Heart left ventricle (tissue), 16 donors: ENCODE results near the gene PGAM2. TPM values are rescaled to one million over a fixed set of nuclear protein-coding genes. Genes with fewer than 3 reads are reported as not detected.
A peak's percentile ranks its signal among the peaks of the same experiment; 100 is the strongest.
"Not testable (repeated sequence)": the region's sequence is repeated elsewhere in the genome, so short reads cannot be mapped to it uniquely, and the experiment has no call there.

ENCODE experiments used
- ATAC-seq, 4 donors: fragments of 200-7000 bp; cut with Tn5 transposase; one replicate each; pipeline ENCODE4 v1.9.1; 2020 to 2022; ENCODE audit warnings: moderate library complexity in 4 of 4, mild to moderate bottlenecking in 3 of 4, moderate number of reproducible peaks in 1 of 4
- DNase-seq, 5 donors: peaks; one replicate each; pipeline ENCODE4 v3.0.0-alpha.2; 2020
- H3K27ac ChIP-seq, 12 donors: fragments of 200-600 bp; sonication (generic) in 4 of 12; one replicate each; pipeline versions ENCODE4 v1.5.0 to v1.8.0; 2016 to 2022; ENCODE audit warnings: mild to moderate bottlenecking in 2 of 12
- H3K27me3 ChIP-seq, 9 donors: fragments of 200-600 bp; sonication (generic) in 2 of 9; one replicate each; pipeline versions ENCODE4 v1.5.1 to v1.8.0; 2016 to 2022; ENCODE audit warnings: mild to moderate bottlenecking in 3 of 9
- H3K36me3 ChIP-seq, 9 donors: fragments of 200-600 bp; sonication (generic) in 2 of 9; one replicate each; pipeline versions ENCODE4 v1.5.0 to v1.8.0; 2018 to 2022; ENCODE audit warnings: mild to moderate bottlenecking in 2 of 9
- H3K4me1 ChIP-seq, 12 donors: fragments of 200-600 bp; sonication (generic) in 4 of 12; one replicate each; pipeline versions ENCODE4 v1.5.0 to v1.8.0; 2016 to 2022; ENCODE audit warnings: mild to moderate bottlenecking in 3 of 12
- H3K4me3 ChIP-seq, 12 donors: fragments of 200-600 bp; sonication (generic) in 4 of 12; one replicate each; pipeline versions ENCODE4 v1.5.0 to v1.8.0; 2017 to 2022; ENCODE audit warnings: mild to moderate bottlenecking in 9 of 12, moderate library complexity in 4 of 12
- H3K9me3 ChIP-seq, 12 donors: fragments of 200-600 bp; sonication (generic) in 4 of 12; one replicate each; pipeline versions ENCODE4 v1.5.0 to v1.8.0; 2016 to 2022; ENCODE audit warnings: mild to moderate bottlenecking in 1 of 12
- POLR2A ChIP-seq, 2 donors: fragments of 450-650 bp; IDR thresholded peaks; one replicate each; pipeline ENCODE4 v1.6.1; 2017; ENCODE audit warnings: antibody characterized with exemption in 2 of 2, mild to moderate bottlenecking in 2 of 2, moderate library complexity in 2 of 2
- WGBS, 4 donors: extraction: QIAGEN DNeasy Blood & Tissue Kit in 2 of 4; methylation state at CpG; one replicate each; pipeline versions ENCODE4 v1.1.5 to v1.1.7; 2013 to 2018; 5-methylcytosine and 5-hydroxymethylcytosine counted together
- intact Hi-C, 10 donors: fragments of 100-400 bp; cut with DNase I; formaldehyde crosslinking; loops; one replicate each; pipeline versions ENCODE4 v1.11.1 to v1.14.2; 2022
- microRNA-seq, 4 donors: library from miRNA; unstranded; fragments of <30 nt; microRNA quantifications; one replicate each; pipeline versions ENCODE4 to v1.2.0, GENCODE V29; 2017 to 2020
- polyA plus RNA-seq, 2 donors: library from polyadenylated mRNA; stranded (reverse); fragments of 200-250 nt; gene quantifications; one replicate each; pipeline ENCODE4 v1.2.3, GENCODE V29; 2013
- total RNA-seq, 9 donors: library from RNA; depleted of rRNA in 2 of 9; stranded (reverse); fragments of >200 nt in 2 of 9; fragmentation: NEBNext Ultra II Directional in 3 of 9; extraction: Animal tissue kit (Norgen Biotek cat#: 25700) in 3 of 9; gene quantifications; one replicate each; pipeline versions ENCODE4 v1.1.0 to v1.2.4, GENCODE V29; 2016 to 2023
- TF ChIP-seq, protein P1 (sequence below), 12 donors: fragments of 200-600 bp; sonication (generic) in 4 of 12; IDR thresholded peaks; one replicate each; pipeline versions ENCODE4 v1.5.0 to v1.8.0; 2018 to 2022; ENCODE audit warnings: antibody characterized with exemption in 12 of 12, mild to moderate bottlenecking in 5 of 12
- donor health status: ischemic (EF 13 %, LVEDD 7.1; RV severe dilation, severe dysfunction).
- donor health status: healthy with polysubstance abuse.
- donor health status: DM: no; HTN: yes; CAD: no.
- donor health status: DM: no; HTN: no; CAD: no.
- donor health status: ischemic (EF 25% LVEDD 6.9; RV normal size, moderate dysfunction).
- donor health status: ischemic (EF 25% LVEDD 5.7; RV mildly dilated, moderate dysfunction).
- donor health status: healthy.
- donor health status: DM: yes; HTN: yes; CAD: no.
- donor health status: ischemic (EF 35%, LVEDD 5.7; RV mildly dilated, moderate dysfunction).
- donor health status: nonischemic (EF 11% LVEDD 7.7; RV severe dilation, severe dysfunction).
- donor health status: DM: yes; HTN: yes; CAD: no.
- donor health status: PGD.
- donor health status: ischemic (EF 29% LVEDD 5.4; RV normal size, mild dysfunction).
- donor health status: nonischemic (EF 23%, LVEDD 6.1; RV moderate dilation, normal function).

The PGAM2 gene
- total and polyA plus RNA-seq, 11 donors = 242 to 2,064 (median 555) TPM

DNA sequence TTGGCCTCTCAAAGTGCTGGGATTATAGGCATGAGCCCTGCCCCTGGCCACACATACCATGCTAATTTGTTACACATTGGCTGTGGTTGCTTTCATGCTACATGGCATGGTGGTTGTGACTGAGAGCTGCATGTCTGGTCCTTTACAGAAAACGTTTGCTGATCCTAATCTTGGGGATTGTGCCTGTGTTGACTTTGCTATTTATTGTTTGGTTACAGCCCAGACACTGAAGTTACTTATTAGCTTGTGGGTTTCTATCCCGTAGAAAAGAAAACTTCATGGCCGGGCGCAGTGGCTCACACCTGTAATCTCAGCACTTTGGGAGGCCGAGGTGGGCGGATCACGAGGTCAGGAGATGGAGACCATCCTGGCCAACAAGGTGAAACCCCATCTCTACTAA is 43.3 kb downstream of the PGAM2 start:
- not testable (repeated sequence) for H3K27me3 ChIP-seq, H3K4me3 ChIP-seq, DNase-seq, H3K27ac ChIP-seq, H3K9me3 ChIP-seq, H3K36me3 ChIP-seq, ATAC-seq
- H3K4me1 ChIP-seq = peaks cover 0 to 17% (median 10%) of the 10 kb centered on the region in 12 donors
- 82 to 92% (median 91%) methylated on average over 6 to 7 of the region's 7 CpGs for WGBS, 4 donors
- intact Hi-C loops = loop anchor here in 4 of 10 donors (5.0 to 10.0 kb wide), 2 partner anchors 170 to 173 kb away; no protein-coding TSS in a partner anchor

DNA sequence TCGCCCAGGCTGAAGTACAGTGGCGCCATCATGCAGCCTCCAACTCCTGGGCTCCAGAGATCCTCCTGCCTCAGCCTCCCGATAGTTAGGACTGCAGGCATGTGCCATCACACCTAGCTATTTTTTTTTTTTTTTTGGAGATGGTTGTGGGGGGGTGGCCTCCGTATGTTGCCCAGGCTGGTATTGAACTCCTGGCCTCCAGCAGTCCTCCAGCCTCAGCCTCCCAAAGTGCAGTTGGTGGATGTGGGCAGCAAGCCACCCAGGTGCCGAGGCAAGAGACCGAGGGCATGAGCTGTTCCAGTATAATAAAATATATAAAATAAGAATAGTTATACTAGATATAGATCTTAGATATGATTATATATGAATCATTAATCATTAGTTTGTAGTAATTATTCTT is 45.5 kb downstream of the PGAM2 start:
- H3K36me3 ChIP-seq, H3K9me3 ChIP-seq, DNase-seq, H3K27me3 ChIP-seq, H3K4me3 ChIP-seq: not testable (repeated sequence)
- Histone ChIP-seq H3K4me1 (peaks cover 0 to 17% (median 10%) of the 10 kb centered on the region in 12 donors), H3K27ac (peak overlapping the region in 8 of 12 donors; percentile 49 to 84 (median 73))
- intact Hi-C loops = loop anchor here in 4 of 10 donors (5.0 to 10.0 kb wide), 2 partner anchors 172 to 175 kb away; no protein-coding TSS in a partner anchor
- peak in 1 of 4 donors; percentile 1 for ATAC-seq
- 83 to 95% (median 88%) methylated on average over 6 of the region's 6 CpGs for whole genome bisulfite sequencing, 4 donors

DNA sequence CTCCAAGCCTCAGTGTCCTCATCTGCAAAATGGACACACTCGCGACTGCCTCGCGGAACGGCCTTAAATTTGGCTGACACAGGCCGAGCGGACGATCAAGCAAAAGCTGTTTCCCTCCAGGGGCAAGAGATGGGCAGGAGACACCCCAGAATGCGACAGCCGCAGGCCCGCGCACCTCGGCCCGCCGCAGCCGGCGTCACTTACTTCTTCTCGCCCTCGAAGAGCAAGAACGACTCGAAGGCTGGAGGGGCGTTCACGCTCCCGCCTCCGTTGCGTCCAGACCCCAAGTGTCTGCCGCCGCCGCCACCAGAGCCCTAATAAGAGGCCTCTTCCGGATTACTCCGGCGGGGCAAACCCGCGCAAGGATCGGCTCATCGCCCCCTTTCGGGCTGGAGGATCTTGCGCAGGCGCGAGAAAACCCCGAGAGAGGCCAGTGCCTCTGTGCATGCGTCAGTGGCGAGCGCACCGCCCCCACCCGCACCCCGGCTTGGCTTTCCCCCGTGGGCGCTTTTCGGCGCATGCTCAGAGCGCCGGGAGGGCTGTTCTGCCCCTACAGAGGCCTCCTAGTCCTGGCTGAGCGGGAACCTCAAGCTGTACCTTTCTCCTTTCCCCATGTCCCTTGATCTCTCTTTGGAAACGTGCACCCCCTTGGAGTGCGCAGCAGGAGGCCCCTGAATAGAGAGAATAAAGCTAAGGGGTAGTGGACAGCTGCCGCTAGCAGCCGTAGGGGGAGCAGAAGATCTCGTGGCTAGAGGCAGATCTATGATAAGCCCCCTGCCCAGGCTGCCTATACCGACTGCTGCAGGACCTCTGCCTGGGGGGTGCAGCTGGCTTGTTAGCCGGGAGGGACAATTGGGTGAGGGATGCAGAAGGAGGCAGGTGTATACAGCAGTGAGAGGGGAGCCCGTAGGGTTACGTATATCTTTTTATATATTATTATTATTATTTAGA is 46.2 kb downstream of the PGAM2 start:
- peak overlapping the region; percentile 56 to 92 (median 80) for H3K4me3 ChIP-seq
- intact Hi-C loops, H3K36me3 ChIP-seq, H3K9me3 ChIP-seq, H3K27me3 ChIP-seq: not testable (repeated sequence)
- 1 to 7% (median 3%) methylated on average over 29 to 63 of the region's 63 CpGs for WGBS, 4 donors
- ATAC-seq (peak; percentile 97 to 98 (median 98)), DNase-seq (peak; percentile 97 to 99 (median 98))
- H3K27ac ChIP-seq = peak overlapping the region in 11 of 12 donors; percentile 49 to 84 (median 70)
- peak in 1 of 2 donors; percentile 58 for TF ChIP-seq POLR2A (IDR thresholded peaks at IDR 0.05)
- TF ChIP-seq, protein P1, sequence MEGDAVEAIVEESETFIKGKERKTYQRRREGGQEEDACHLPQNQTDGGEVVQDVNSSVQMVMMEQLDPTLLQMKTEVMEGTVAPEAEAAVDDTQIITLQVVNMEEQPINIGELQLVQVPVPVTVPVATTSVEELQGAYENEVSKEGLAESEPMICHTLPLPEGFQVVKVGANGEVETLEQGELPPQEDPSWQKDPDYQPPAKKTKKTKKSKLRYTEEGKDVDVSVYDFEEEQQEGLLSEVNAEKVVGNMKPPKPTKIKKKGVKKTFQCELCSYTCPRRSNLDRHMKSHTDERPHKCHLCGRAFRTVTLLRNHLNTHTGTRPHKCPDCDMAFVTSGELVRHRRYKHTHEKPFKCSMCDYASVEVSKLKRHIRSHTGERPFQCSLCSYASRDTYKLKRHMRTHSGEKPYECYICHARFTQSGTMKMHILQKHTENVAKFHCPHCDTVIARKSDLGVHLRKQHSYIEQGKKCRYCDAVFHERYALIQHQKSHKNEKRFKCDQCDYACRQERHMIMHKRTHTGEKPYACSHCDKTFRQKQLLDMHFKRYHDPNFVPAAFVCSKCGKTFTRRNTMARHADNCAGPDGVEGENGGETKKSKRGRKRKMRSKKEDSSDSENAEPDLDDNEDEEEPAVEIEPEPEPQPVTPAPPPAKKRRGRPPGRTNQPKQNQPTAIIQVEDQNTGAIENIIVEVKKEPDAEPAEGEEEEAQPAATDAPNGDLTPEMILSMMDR (IDR thresholded peaks at IDR 0.05) = peak; percentile 58 to 93 (median 68)
- H3K4me1 ChIP-seq = peaks cover 0 to 17% (median 10%) of the 10 kb centered on the region in 12 donors

DNA sequence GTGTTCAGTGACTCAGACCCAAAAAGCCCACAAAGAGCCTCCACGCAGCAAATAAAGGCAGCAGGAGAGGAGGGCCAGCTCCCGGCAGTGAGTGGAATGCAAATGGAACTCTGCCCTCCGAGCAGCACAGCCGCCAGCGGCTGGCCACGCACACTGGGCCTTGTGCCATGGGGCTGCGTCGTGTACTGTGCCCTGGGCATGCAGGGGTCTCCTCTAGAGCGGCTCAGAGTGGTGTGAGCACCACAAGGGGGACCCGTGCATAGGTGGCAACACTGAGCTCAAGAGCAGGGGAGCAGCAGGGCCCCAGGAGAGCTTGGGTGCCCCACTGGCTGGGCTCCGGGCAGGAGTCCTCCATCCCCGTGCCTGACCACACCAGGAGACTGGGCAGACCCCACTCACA is 50.3 kb downstream of the PGAM2 start:
- intact Hi-C loops, H3K27ac ChIP-seq, H3K9me3 ChIP-seq, DNase-seq, ATAC-seq, H3K4me3 ChIP-seq, H3K27me3 ChIP-seq: not testable (repeated sequence)
- 83 to 90% (median 83%) methylated on average over 1 to 10 of the region's 12 CpGs; no CpG with 5 or more reads in 1 of the 4 donors for WGBS, 4 donors
- H3K36me3 ChIP-seq = peaks cover 0 to 28% (median 13%) of the 10 kb centered on the region in 9 donors
- peaks cover 0 to 17% (median 10%) of the 10 kb centered on the region in 12 donors for H3K4me1 ChIP-seq

Small RNA genes within 50 kb of the gene (microRNA-seq; reads per million reads assigned to microRNA genes)
- gene MIR6837 = 0 to 0.64 (median 0.21) reads per million in 4 donors
- gene MIR6838 = 0.62 to 3.1 (median 1.8) reads per million in 4 donors

Other genes with a start within 250 kb of the PGAM2 start
- 100 to 1,000 TPM; 118 to 252 (median 151) TPM for gene MRPS24, start 196.1 kb downstream of the PGAM2 start, total RNA-seq
- 100 to 1,000 TPM; 191 to 284 TPM for gene MRPS24, start 196.1 kb downstream of the PGAM2 start, polyA plus RNA-seq
- 10 to 100 TPM; 28.2 to 43.7 (median 37.8) TPM for gene URGCP, start 159.0 kb downstream of the PGAM2 start, total RNA-seq
- 10 to 100 TPM; 23.6 to 24.0 TPM for gene URGCP, start 159.0 kb downstream of the PGAM2 start, polyA plus RNA-seq
- 10 to 100 TPM; 35.1 to 69.8 (median 43.5) TPM for gene UBE2D4, start 139.1 kb downstream of the PGAM2 start, total RNA-seq
- gene UBE2D4, start 139.1 kb downstream of the PGAM2 start, polyA plus RNA-seq = 10 to 100 TPM; 29.4 to 41.1 TPM
- under 1 TPM in 1 of 9 donors, not detected in 8; 0.13 TPM for gene SPDYE1, start 67.7 kb downstream of the PGAM2 start, total RNA-seq
- gene SPDYE1, start 67.7 kb downstream of the PGAM2 start, polyA plus RNA-seq = not detected
- 10 to 100 TPM; 29.9 to 76.7 (median 42.9) TPM for gene DBNL, start 20.9 kb downstream of the PGAM2 start, total RNA-seq
- 10 to 100 TPM; 39.3 to 86.3 TPM for gene DBNL, start 20.9 kb downstream of the PGAM2 start, polyA plus RNA-seq
- gene POLM, start 17.0 kb upstream of the PGAM2 start, total RNA-seq = 10 to 100 TPM; 10.1 to 24.3 (median 14.0) TPM
- 10 to 100 TPM; 10.3 to 13.7 TPM for gene POLM, start 17.0 kb upstream of the PGAM2 start, polyA plus RNA-seq
- 10 to 100 TPM; 15.2 to 51.1 (median 25.4) TPM for gene AEBP1, start 38.8 kb upstream of the PGAM2 start, total RNA-seq
- gene AEBP1, start 38.8 kb upstream of the PGAM2 start, polyA plus RNA-seq = 10 to 100 TPM; 10.9 to 20.2 TPM
- 100 to 1,000 TPM in 1 of 9 donors, 10 to 100 TPM in 8; 74.1 to 150 (median 89.2) TPM for gene POLD2, start 58.0 kb upstream of the PGAM2 start, total RNA-seq
- 100 to 1,000 TPM in 1 of 2 donors, 10 to 100 TPM in 1; 67.0 to 176 TPM for gene POLD2, start 58.0 kb upstream of the PGAM2 start, polyA plus RNA-seq
- 1,000 to 10,000 TPM in 8 of 9 donors, 100 to 1,000 TPM in 1; 975 to 4,037 (median 2,357) TPM for gene MYL7, start 75.8 kb upstream of the PGAM2 start, total RNA-seq
- gene MYL7, start 75.8 kb upstream of the PGAM2 start, polyA plus RNA-seq = 1,000 to 10,000 TPM; 1,236 to 2,597 TPM
- 1 to 10 TPM in 6 of 9 donors, under 1 TPM in 3; 0.54 to 3.3 (median 1.3) TPM for gene GCK, start 123.9 kb upstream of the PGAM2 start, total RNA-seq
- gene GCK, start 123.9 kb upstream of the PGAM2 start, polyA plus RNA-seq = 1 to 10 TPM; 3.6 to 5.7 TPM
- gene YKT6, start 135.4 kb upstream of the PGAM2 start, total RNA-seq = 10 to 100 TPM; 43.8 to 82.2 (median 46.6) TPM
- gene YKT6, start 135.4 kb upstream of the PGAM2 start, polyA plus RNA-seq = 100 to 1,000 TPM in 1 of 2 donors, 10 to 100 TPM in 1; 28.5 to 133 TPM